Right atrium auricular region (tissue), 2 donors: ENCODE results near the gene NT5C2. TPM values are rescaled to one million over a fixed set of nuclear protein-coding genes. Genes with fewer than 3 reads are reported as not detected.

Source experiments
- DNase-seq: peaks from one replicate; pipeline ENCODE4 v3.0.0-alpha.2; 2019; ENCODE audit warnings: low spot score
- H3K27ac ChIP-seq, 2 donors: fragments of 200-600 bp; sonication (generic); 1 replicate in 1 of 2; 2 replicates in 1 of 2; pipeline ENCODE4 v1.5.1; 2016 to 2019
- H3K27me3 ChIP-seq, 2 donors: fragments of 200-600 bp; sonication (generic); one replicate each; pipeline versions ENCODE4 v1.5.1 to v1.6.0; 2017 to 2019
- H3K36me3 ChIP-seq: fragments of 200-600 bp; sonication (generic); one replicate; pipeline ENCODE4 v1.5.1; 2016
- H3K4me1 ChIP-seq, 2 donors: fragments of 200-600 bp; sonication (generic); one replicate each; pipeline versions ENCODE4 v1.5.1 to v1.6.0; 2017 to 2019
- H3K4me3 ChIP-seq, 2 donors: fragments of 200-600 bp; sonication (generic); 1 replicate in 1 of 2; 2 replicates in 1 of 2; pipeline ENCODE4 v1.5.1; 2017 to 2019; ENCODE audit warnings: mild to moderate bottlenecking in 1 of 2, moderate library complexity in 1 of 2
- H3K9me3 ChIP-seq, 2 donors: fragments of 200-600 bp; sonication (generic); one replicate each; pipeline ENCODE4 v1.5.1; 2019
- CTCF ChIP-seq, 2 donors: fragments of 200-600 bp; sonication (generic); IDR thresholded peaks; one replicate each; pipeline ENCODE4 v1.5.1; 2019; ENCODE audit warnings: antibody characterized with exemption in 2 of 2
- total RNA-seq, 2 donors: library from RNA; depleted of rRNA; stranded (reverse); fragments of >200 nt; gene quantifications; one replicate each; pipeline ENCODE4 v1.1.0, GENCODE V29; 2016

Gene NT5C2
- total RNA-seq, 2 donors from 2014 or later, result 28.5 to 32.7 TPM

- no peak for TF ChIP-seq CTCF (IDR thresholded peaks at IDR 0.05)
- Histone ChIP-seq H3K9me3 (no peaks in the 10 kb centered on the region), H3K27me3 (no peaks in the 10 kb centered on the region), H3K36me3 (peaks cover 39% of the 10 kb centered on the region), H3K27ac (no peak overlapping the region), H3K4me1 (peaks cover 0 to 5% of the 10 kb centered on the region in 2 donors), H3K4me3 (no peak overlapping the region)
- DNase-seq, result no peak
These were observed 87.6 kb downstream of the NT5C2 start for GRCh38 chr10:103105462-103105861.

GRCh38 chr10:103104721-103105120 lies 88.4 kb downstream of the NT5C2 start:
- no peak for TF ChIP-seq CTCF (IDR thresholded peaks at IDR 0.05)
- Histone ChIP-seq H3K36me3 (peaks cover 46% of the 10 kb centered on the region), H3K4me1 (no peaks in the 10 kb centered on the region), H3K27ac (no peak overlapping the region), H3K9me3 (no peaks in the 10 kb centered on the region), H3K4me3 (no peak overlapping the region), H3K27me3 (no peaks in the 10 kb centered on the region)
- no peak for DNase-seq

GRCh38 chr10:103103989-103104388 lies 89.1 kb downstream of the NT5C2 start:
- Histone ChIP-seq H3K27ac (no peak overlapping the region), H3K36me3 (peaks cover 54% of the 10 kb centered on the region), H3K4me3 (no peak overlapping the region), H3K27me3 (no peaks in the 10 kb centered on the region), H3K4me1 (no peaks in the 10 kb centered on the region), H3K9me3 (no peaks in the 10 kb centered on the region)
- DNase-seq, result no peak
- no peak for TF ChIP-seq CTCF (IDR thresholded peaks at IDR 0.05)

- Histone ChIP-seq H3K4me1 (no peaks in the 10 kb centered on the region), H3K36me3 (peaks cover 72% of the 10 kb centered on the region), H3K9me3 (no peaks in the 10 kb centered on the region), H3K4me3 (no peak overlapping the region), H3K27ac (no peak overlapping the region), H3K27me3 (no peaks in the 10 kb centered on the region)
- no peak for TF ChIP-seq CTCF (IDR thresholded peaks at IDR 0.05)
- no peak for DNase-seq
These were observed 90.9 kb downstream of the NT5C2 start for GRCh38 chr10:103102195-103102594.

GRCh38 chr10:103100620-103101019 lies 92.5 kb downstream of the NT5C2 start:
- Histone ChIP-seq H3K9me3 (no peaks in the 10 kb centered on the region), H3K4me1 (no peaks in the 10 kb centered on the region), H3K27me3 (no peaks in the 10 kb centered on the region), H3K36me3 (peaks cover 71% of the 10 kb centered on the region), H3K4me3 (no peak overlapping the region), H3K27ac (no peak overlapping the region)
- no peak for TF ChIP-seq CTCF (IDR thresholded peaks at IDR 0.05)
- DNase-seq, result no peak

GRCh38 chr10:103098240-103098639 lies 94.8 kb downstream of the NT5C2 start:
- Histone ChIP-seq H3K9me3 (no peaks in the 10 kb centered on the region), H3K36me3 (peaks cover 69% of the 10 kb centered on the region), H3K27me3 (no peaks in the 10 kb centered on the region), H3K4me3 (no peak overlapping the region), H3K27ac (no peak overlapping the region), H3K4me1 (no peaks in the 10 kb centered on the region)
- no peak for DNase-seq
- TF ChIP-seq CTCF (IDR thresholded peaks at IDR 0.05), result no peak
